Endometrial microvascular endothelial cells (primary cell): ENCODE results near the gene AQP2. TPM values are rescaled to one million over a fixed set of nuclear protein-coding genes. Genes with fewer than 3 reads are reported as not detected.

Experiments used
- in situ Hi-C: cut with HindIII; loops from 2 replicates; pipeline ENCODE4 v1.10.0; 2017; ENCODE audit warnings: low sequenced_read_pairs, low pct_unique_long_range_greater_than_20kb; ENCODE audit errors: inconsistent ontology term
- total RNA-seq: library from RNA; depleted of rRNA; stranded (reverse); fragments of >200 nt; gene quantifications from one replicate; pipeline ENCODE4 v1.2.3, GENCODE V29; 2015; ENCODE audit errors: inconsistent ontology term

Gene AQP2
- total RNA-seq, 1 donor from 2014 or later = not detected

DNA sequence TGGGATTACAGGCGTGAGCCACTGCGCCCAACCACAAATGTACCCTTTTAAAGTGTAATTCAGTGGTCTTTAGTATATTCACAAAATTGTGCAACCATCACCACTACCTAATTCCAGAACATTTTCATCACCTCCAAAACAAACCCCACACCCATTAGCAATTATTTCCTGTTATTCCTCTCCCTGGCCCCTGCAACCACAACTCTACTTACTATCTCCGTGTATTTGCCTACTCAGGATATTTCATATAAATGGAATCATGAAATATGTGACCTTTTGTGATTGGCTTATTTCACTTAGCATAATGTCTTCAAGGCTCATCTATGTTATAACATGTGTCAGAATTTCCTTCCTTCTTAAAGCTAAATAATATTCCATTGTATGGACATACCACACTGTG is 16.0 kb upstream of the AQP2 start:
- in situ Hi-C loops = no loop called here

DNA sequence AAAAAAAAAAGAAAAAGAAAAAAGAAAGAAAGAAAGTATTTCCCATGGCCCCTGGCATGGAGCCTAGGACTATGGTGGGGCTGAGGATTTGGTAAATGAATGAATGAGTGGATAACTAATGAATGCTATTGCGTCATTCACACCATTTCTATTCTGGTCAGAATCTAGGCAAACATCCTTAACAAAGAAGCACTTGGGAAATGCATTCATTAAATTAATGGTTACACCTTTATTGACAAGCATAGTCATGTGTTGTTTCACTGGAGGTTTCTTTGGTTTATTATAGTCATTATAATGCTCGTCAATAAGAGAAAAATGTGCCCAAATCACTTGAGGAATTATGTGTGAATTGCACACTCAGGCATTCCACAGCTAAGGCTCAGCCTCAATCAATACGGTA is 13.6 kb upstream of the AQP2 start:
- in situ Hi-C loops = no loop called here

DNA sequence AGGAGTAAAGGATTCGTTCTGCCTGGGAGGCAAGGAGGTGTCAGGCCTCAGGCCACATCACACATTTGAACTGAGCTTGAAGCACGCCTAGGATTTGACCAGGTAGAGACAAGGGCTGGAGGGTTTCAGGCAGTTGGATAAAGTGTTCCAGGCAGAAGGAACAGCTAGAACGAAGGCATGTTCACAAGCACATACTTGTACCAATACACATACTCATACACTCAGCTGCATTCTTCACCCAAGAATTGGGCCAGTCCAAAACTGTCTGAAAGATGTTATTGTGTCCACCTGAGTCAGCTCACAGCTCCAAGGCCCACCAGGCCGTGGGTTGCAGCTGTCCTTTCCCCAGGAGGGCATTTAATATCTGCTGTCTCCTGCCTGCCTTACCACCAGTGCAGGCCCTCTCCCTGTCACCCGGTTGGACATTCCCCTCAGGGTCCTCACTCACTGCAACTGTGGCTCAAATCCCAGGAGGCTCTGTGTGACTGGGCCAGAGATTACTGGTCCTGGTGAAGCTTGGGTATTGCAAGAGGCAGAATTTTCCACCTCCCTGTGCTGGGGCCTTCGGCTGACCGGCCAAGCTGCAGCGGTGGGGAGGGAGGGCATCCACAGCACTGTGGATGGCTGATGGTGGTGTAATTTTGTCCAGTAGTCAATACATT is 12.8 kb upstream of the AQP2 start:
- in situ Hi-C loops = no loop called here

DNA sequence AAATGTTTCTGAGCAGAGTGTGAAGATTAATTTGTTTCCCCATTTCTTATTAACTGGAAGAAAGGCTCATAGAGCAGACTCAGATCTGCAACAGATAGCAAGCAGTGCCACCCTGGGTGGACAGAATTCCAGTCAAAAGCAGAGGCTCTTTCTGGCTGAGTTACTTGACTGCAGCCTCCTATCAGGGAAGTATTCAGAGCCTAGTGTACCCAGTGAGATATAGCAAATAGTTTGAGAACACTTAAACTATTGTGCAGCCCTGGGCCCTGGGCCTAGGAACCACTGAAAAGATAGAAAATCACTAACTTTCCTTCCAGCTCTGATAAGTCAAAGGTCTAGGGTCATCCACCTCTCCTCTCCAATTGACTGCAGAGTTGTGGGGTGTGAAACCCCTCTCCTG is 11.2 kb upstream of the AQP2 start:
- in situ Hi-C loops = no loop called here

DNA sequence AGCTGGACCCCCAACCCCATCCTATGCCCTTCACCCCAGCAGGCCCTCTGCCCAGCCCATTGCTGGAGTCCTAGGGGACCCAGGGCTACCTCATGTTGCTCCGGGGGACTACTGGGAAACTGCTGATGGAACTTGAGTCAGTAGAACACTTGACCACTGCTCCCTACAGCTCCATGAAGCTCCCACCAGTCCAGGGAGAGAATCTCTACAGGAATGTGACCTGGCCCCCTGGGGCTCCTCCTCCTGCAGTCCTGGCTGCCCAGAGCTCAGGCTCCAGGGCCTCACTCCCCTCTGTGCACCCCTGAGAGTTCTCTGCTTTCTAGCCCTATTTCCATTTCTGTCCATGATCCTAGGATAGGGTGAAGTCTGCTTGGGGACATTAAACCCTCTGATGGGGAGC is 10.8 kb upstream of the AQP2 start:
- in situ Hi-C loops = no loop called here

DNA sequence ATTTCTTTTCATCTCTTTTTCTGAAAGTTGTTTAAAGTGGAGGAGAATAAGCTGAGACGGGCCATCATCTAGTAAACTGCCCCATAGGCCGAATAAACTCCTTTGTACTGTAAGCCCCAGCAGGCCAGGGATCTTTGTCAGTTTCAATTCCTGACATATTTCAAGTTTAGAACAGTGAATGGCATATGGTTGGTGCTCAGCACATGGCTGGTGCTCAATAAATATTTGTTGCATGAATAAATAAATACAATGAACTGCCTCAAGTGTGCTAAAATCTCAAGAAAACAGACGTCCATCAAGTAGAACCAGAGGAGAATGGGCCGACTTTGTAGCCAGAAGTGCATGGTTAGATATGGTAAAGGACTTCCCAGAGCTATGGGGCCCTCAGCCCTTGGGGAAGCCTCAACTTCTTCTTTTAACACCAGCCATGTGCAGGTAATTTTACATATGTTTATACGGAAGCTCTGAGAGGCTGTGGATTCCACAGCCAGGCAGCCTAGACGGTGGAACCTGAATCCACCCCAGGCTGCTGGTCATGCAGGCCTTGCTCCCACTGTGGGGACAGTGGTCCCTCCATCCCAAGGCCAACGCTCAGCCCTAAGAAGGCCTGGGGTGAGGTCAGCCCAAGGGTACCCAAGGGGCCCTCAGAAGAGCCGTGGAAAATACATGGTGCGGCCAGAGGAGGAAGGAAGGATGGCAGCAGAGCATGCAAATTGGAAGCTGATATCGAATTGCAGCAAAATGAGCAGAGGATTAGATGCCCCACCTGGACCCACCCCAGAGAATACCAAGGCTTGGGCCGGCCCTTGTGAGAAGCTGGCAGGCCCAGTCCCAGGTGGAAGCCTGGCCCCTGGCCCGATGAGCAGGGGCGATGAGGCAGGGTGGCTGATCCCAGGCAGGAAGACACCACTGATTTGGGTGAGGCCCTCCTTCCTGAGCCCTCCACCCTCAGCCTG is 8.7 kb upstream of the AQP2 start:
- in situ Hi-C loops = no loop called here

DNA sequence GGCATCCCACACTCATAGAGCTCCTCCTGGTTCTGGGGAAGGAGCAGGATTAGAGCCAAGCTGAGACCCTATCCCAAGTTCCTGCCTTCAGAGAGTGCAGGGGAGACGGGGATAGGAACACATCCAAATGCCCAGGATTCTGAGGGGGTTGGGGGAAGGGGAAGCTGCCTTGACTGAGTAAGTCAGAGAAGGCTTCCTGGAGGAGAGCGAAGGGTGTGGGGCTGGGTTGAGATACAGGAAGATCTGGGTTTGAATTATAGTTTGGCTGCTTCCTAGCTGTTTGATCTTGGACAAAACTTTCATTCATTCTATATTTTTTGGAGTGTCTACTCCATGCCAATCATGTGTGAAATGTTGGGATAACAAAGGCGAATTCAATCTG is 8.0 kb upstream of the AQP2 start:
- in situ Hi-C loops = no loop called here

DNA sequence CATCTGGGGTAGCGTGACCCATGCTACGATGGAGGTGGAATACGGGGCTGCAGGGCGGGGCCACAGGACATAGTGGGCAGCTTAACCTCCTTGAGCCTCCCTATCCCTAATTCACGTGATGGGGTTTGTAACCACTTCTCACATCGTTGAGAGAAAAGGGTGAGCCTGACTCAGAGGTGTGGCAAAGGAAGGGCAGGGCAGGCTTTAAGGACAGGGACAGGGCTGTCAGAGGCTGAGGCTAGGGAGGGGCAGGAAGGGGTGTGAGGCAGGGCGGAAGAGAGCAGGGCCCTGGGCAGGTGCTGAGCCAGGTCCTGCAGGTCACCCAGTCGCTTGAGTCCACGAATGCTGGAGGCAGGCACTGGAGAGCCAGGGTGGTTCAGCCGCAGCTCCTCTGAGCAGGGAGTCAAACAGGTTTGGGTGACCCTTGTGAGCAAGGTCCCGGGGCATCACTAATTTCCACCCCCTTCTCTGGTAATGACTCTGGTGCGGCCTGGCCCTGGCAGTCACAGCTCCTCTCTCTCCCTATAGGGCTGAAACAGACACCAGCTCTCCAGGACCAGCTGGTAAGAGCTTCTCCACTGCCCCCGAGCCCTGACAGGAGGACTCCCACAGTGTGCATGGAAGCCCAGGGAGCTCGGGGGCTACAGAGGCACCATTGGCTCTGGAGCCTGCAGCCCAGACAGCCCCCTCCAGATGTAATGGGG is 7.5 kb upstream of the AQP2 start:
- in situ Hi-C loops = no loop called here

DNA sequence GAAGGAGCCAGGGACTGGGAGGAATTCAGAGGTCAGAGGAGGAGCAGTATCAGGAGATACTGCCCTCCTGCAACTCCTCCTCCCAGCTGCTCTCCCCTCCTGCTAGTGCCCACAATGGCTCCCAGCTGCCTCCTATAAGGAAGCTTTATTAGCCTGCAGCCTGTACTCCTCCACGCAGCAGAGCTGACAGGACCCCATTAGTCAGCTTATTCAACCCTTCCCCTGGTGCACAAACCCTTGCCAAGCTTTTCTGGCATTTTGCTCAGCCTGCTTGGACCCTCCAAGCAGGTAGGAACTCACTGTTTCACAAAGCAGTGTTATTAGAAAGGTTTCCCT is 6.9 kb upstream of the AQP2 start:
- in situ Hi-C loops = no loop called here

DNA sequence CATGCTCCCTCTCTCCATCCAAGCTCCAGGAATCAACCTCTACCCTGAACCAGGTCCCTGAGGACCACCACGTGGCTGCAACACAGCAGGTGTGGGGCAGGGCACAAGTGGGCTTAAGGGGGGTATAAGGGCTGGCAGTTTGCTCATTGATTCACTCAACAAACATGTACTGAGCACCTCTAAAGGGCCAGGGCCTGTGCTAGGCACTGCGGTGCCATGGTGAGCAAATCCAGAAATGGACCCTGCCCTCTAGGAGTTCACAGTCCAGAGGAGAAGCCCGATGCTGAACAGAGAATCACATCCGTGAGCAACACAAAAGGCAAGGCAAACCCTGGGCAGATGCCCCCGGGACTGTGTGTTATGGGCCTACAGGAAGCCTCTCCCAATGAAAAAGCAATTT is 6.5 kb upstream of the AQP2 start:
- in situ Hi-C loops = no loop called here

DNA sequence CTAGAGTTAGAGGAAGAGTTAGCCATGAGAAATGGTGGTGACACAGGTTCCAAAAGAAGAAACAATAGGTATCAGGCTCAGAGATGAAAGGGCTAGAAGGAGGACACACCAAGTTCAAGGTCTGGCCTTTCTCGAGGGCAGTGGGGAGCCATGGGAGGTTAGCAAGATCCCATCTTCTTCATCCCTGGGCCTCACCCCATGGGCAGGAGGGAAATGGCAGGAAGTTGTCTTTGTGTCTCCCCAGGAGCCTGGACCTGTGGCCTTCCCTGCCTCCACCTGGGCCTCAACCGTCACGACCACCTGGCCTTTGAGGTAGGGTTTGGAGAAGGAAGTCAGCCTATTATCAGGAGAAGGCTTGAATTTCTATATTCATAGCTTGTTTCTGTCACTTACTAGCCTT is 5.8 kb upstream of the AQP2 start:
- in situ Hi-C loops = no loop called here

DNA sequence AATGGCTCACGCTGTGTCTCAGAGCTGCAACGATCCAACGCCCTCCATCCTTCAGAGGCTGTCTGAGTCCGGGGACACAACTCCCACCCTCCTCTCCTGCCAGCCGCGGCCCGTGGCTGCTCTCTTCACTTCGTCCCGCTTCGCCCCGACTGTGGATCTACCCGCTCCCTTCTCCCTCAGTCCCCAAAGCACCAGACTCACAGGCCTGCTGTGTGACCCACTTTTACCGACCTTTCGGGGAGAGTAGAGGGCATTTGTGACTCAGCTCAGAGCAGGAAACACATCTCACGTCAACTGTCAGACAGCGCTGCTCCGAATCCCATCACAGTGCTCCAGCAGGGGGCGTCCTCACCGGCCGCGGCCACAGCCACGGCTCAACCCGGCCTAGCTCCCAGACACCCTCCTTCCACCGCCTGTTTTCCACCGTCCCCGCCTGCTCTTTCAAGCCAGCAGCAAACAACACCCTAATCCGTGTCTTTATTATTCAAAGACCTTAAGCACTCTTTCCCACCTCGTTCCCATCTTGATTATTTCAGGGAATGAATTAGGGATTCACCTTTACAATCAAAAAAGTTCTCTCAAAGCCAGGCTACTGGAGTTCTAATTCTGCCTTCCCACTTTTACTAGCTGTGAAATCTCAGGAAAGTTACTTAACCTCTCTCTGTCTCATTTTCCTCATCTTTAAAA is 5.0 kb upstream of the AQP2 start:
- in situ Hi-C loops = no loop called here

DNA sequence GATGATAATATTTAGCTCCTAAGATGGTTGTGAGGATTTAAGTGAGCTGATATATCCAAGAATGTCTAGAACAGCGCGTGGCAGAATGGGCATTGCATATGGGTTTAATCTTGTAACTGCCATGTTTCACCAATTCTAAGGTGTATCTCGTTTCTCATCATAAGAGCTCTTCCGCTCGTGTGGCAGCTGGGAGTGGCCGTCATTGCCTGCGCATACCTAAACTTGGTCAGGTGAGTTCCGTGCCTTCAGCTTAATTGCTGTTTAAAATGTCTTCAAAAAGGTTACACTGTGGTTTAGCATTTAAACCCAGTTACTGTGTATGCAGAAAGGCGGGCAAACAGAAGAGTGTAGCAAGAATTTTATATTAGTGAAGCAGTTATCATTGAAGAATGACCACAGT is 4.5 kb upstream of the AQP2 start:
- in situ Hi-C loops = no loop called here

DNA sequence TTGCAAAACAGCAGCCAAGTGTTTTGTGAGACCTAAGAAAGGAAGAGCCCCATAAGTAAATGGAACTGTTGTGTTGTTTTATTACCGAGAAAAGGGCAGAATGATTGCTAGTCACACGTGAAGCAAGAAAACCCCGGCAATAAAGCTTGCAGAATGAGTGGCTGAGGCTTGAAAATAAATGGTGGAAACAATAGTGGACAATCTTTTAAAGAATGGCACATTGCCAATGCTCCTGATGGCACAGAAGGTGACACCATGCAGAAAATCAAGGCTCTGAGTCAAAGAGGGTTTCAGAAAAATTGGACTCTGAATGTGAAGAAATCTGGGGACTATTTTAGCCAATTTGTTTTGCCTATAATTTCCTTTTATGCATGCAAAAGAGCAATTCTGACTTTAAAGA is 4.0 kb upstream of the AQP2 start:
- in situ Hi-C loops = no loop called here

DNA sequence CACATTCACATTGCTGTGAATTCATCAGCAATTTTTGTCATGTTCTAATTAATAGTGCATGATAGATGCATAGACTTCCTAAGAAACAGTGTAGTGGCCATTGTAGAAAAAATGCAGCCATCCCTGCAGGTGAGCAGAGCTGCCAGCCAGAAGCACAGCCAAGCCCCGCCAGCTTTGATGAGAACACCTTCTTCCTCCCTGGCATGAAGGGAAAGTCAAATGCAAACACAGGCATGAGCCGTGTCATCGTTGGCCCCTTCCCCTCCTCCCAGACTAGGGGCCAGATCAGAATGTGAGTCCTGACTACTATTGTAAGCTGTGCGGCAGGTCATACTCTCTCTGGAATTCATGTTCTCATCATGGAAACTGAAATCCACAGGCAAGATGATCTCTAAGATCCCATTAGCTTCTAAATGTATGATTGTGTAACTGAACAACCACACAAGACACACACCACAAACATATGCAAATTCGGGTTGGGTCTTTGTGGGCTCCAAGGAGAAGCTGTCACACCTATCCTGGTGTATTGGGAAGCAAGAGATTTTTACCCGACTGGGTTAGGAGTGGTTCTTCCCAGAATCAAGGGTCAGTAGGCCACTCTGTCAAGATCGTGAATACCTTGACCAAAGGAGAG is 2.8 kb upstream of the AQP2 start:
- in situ Hi-C loops = no loop called here

DNA sequence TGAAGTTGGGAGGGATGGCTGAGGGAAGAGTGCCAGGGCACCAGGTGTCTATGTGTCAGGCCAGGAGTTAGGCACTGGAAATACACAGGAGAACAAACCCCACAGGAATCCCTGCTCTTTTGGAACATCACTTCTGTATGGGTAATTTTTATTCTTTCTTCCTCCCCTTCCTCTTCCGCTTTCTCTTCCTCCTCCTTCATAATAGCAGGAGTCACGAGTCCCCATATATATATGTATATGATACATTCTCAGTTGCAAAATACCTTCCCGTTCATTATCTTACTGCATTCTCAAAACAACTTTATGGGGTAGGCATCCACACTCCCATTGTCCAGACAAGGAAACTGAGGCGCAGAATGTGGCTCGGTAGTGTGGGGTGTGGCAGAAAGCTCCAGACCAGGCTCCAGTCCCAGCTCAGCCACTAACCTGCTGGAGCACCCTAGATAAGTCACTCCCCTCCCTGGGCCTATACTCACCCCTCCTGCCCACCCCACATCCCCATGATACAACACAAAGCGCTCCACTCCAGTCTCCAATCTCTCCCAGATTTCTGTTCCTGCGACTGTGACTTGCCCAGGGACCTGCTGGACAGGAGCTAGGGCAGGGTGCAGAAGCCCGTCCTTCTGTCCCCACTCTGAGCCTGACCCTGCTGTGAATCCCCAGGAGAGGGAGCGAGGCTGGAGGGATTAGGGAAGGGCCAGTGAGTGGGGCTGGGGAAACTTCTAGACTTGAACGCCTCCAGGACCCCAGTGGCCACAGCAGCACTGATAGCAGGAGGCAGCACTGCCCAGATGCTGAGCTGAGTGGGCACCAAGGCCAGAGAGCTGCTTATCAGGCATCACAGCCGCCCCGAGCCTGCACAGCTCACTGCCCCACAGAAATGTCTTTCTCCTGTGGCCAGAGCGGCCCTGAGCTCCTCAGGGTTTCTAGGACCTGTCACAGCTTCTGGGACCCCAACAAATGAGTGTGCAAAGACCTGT is 1.4 kb upstream of the AQP2 start:
- in situ Hi-C loops = no loop called here

DNA sequence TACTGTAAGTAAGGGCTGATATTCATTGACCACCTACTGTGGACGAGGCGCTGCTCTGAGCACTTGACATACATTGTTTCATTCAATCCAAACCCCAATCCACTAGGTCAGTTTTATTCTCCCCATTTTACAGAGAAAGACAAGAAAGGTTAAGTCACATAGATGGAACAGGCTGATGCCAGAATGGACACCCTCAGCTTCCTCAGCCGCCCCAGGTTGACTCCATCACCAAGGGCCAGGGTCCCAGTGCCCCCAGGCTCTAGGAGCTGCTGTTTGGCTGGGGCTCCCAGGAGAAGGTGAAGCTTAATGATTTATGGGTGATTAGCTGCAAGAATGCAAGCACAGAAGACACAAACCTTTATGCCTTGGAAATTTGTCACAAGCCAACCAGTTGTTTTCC is 671 bp upstream of the AQP2 start:
- in situ Hi-C loops = no loop called here
